Endothelial cell of umbilical vein (primary cell): ENCODE data around the gene DENND1A. TPM values are rescaled to one million over a fixed set of nuclear protein-coding genes. Genes with fewer than 3 reads are reported as not detected.
A peak's percentile ranks its signal among the peaks of the same experiment; 100 is the strongest.

Experiments used
- BruUV-seq: library from RNA; stranded (reverse); fragments of 400-500 nt; replicated peaks from 2 replicates; lab custom pipeline; 2021; lab: Mats Ljungman, UMichigan
- CTCF ChIA-PET: fragments of 300-600, 350-600 bp; sonication (Branson Sonifier 250); formaldehyde crosslinking; loops from one replicate; lab custom pipeline; 2021; ENCODE audit warnings: antibody characterized with exemption, inconsistent platforms; lab: Charles Lee
- POLR2A ChIA-PET: fragments of 300-600, 350-600 bp; sonication (Branson Sonifier 250); formaldehyde crosslinking; loops from one replicate; lab custom pipeline; 2021; ENCODE audit warnings: antibody characterized with exemption, inconsistent platforms; lab: Charles Lee
- DNase-seq: peaks from one replicate; pipeline ENCODE4 v3.0.0-alpha.2; 2011; ENCODE audit warnings: low read depth, low spot score
- FAIRE-seq: peaks from 2 replicates; lab custom pipeline; 2011; peaks lifted over from hg19 to GRCh38; lab: Jason Lieb, UNC
- H2AFZ ChIP-seq: 2 replicates; pipeline ENCODE4 v1.6.0; 2012; ENCODE audit warnings: low read depth, low read length, control low read depth, inconsistent platforms
- H3K27ac ChIP-seq: 2 replicates; pipeline ENCODE4 v1.5.1; 2011; ENCODE audit warnings: low read depth, mild to moderate bottlenecking, control low read depth, low read length, moderate library complexity; ENCODE audit not compliant: insufficient read depth
- H3K27me3 ChIP-seq, 2 experiments: 2 replicates each; pipeline versions ENCODE4 v1.6.0 to v1.6.1; 2011; ENCODE audit warnings: low read length in 2 of 2, mixed read lengths in 1 of 2; ENCODE audit not compliant: control insufficient read depth in 2 of 2, insufficient read depth in 2 of 2
- H3K36me3 ChIP-seq, 2 experiments: 2 replicates in 1 of 2; 3 replicates in 1 of 2; pipeline ENCODE4 v1.5.1; 2011; ENCODE audit warnings: low read length in 2 of 2, mild to moderate bottlenecking in 1 of 2, moderate library complexity in 1 of 2; ENCODE audit not compliant: control insufficient read depth in 2 of 2, insufficient read depth in 2 of 2; ENCODE audit errors: extremely low read depth in 1 of 2
- H3K4me1 ChIP-seq: 3 replicates; pipeline ENCODE4 v1.5.1; 2011; ENCODE audit warnings: mild to moderate bottlenecking, low read length; ENCODE audit not compliant: control insufficient read depth, insufficient read depth; ENCODE audit errors: extremely low read depth
- H3K4me2 ChIP-seq: 2 replicates; pipeline ENCODE4 v1.6.1; 2011; ENCODE audit warnings: low read length, control low read depth, mixed read lengths; ENCODE audit not compliant: insufficient read depth
- H3K4me3 ChIP-seq, 3 experiments: fragments of 200-600 bp in 1 of 3; sonication (generic), shearing (Covaris generic) in 1 of 3; replicated peaks in 1 of 3; 2 replicates each; pipeline ENCODE4 v1.5.1; 2011 to 2016; ENCODE audit warnings: control low read depth in 3 of 3, low read length in 3 of 3, mild to moderate bottlenecking in 2 of 3, inconsistent platforms in 1 of 3, low read depth in 1 of 3, moderate library complexity in 1 of 3; ENCODE audit not compliant: insufficient read depth in 1 of 3
- H3K79me2 ChIP-seq: 2 replicates; pipeline ENCODE4 v1.6.0; 2012; ENCODE audit warnings: low read length, inconsistent platforms; ENCODE audit not compliant: control insufficient read depth, insufficient read depth
- H3K9ac ChIP-seq: replicated peaks from 2 replicates; pipeline ENCODE3; 2011; ENCODE audit warnings: low read length, control low read depth; ENCODE audit not compliant: insufficient read depth; ENCODE audit errors: extremely low read depth
- H3K9me1 ChIP-seq: replicated peaks from 3 replicates; pipeline ENCODE4 v1.6.0; 2011; ENCODE audit warnings: mild to moderate bottlenecking, low read length; ENCODE audit not compliant: control insufficient read depth, insufficient read depth; ENCODE audit errors: extremely low read depth
- H3K9me3 ChIP-seq: replicated peaks from 2 replicates; pipeline ENCODE4 v1.5.1; 2012; ENCODE audit warnings: low read length, inconsistent platforms; ENCODE audit not compliant: control insufficient read depth, insufficient read depth
- H4K20me1 ChIP-seq: replicated peaks from 2 replicates; pipeline ENCODE3; 2011; ENCODE audit warnings: mild to moderate bottlenecking, low read length; ENCODE audit not compliant: control insufficient read depth, insufficient read depth; ENCODE audit errors: extremely low read depth
- CTCF ChIP-seq, 2 donors: IDR thresholded peaks; 1 replicate in 1 of 2; 2 replicates in 1 of 2; pipeline ENCODE4 v1.5.1; 2011; ENCODE audit warnings: low read length in 2 of 2, mild to moderate bottlenecking in 2 of 2, moderate library complexity in 2 of 2, control low read depth in 1 of 2, inconsistent platforms in 1 of 2, low read depth in 1 of 2; ENCODE audit not compliant: insufficient read depth in 1 of 2; ENCODE audit errors: extremely low read depth in 1 of 2
- JUN ChIP-seq: IDR thresholded peaks from 2 replicates; pipeline ENCODE4 v1.6.1; 2011; ENCODE audit warnings: borderline replicate concordance, low read depth; ENCODE audit not compliant: insufficient read length, insufficient read depth
- POLR2A ChIP-seq: IDR thresholded peaks from 2 replicates; pipeline ENCODE4 v1.6.1; 2012; ENCODE audit warnings: low read depth, mild to moderate bottlenecking, control low read depth, low read length
- dilution Hi-C: fragments of 300-500 bp; cut with MboI; formaldehyde crosslinking; loops from one replicate; pipeline ENCODE4 v1.15.0; 2019; ENCODE audit warnings: low sequenced_read_pairs; ENCODE audit not compliant: extremely low pct_ligation_motif_present
- intact Hi-C: fragments of 100-400 bp; cut with micrococcal nuclease; formaldehyde crosslinking; loops from one replicate; pipeline ENCODE4 v1.10.0; 2022
- polyA plus RNA-seq, 4 experiments: library from polyadenylated mRNA; depleted of rRNA in 3 of 4; stranded (reverse) in 3 of 4; unstranded in 1 of 4; fragments of >200 nt; gene quantifications; 2 replicates each; pipeline versions ENCODE4 v1.2.1 to v1.2.3, GENCODE V29; 2011 to 2012; ENCODE audit warnings: missing spikeins in 1 of 4
- total RNA-seq: library from RNA; stranded (reverse); gene quantifications from 2 replicates; pipeline ENCODE4 v1.2.3, GENCODE V29; 2021

DENND1A gene
- total and polyA plus RNA-seq, 2 donors (not counting 3 experiments of a cell fraction or from before 2014, with no cell fraction given) = 18.5 to 24.5 TPM

DNA sequence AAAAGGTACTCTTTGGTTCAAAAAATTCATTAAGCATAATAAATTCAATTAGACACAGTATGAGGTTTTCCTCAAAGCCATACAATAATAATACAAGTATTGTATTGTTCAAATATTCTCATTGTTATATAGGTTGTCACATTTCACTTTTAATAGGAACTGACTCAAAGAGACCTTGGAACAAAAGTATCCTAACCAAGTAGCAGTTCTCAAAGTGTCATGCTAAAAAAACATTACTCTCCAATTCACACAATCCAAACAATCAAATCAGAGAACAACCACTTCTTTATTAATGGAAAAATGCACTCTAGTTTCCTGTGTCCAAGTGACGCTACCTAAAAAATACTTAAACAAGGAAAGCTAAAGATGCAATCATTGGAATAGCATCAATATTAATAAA is 115.4 kb downstream of the DENND1A start:
- DNase-seq (peak; percentile 81), FAIRE-seq (peak; percentile 79)
- Histone ChIP-seq H3K4me2 (no peak overlapping the region), H4K20me1 (no peaks in the 10 kb centered on the region), H3K4me3 (no peak overlapping the region), H3K9ac (no peak overlapping the region), H3K9me1 (no peaks in the 10 kb centered on the region), H3K27ac (no peak overlapping the region), H3K27me3 (no peaks in the 10 kb centered on the region), H3K9me3 (no peaks in the 10 kb centered on the region), H3K4me1 (peaks cover 36% of the 10 kb centered on the region), H2AFZ (no peak overlapping the region), H3K36me3 (no peaks in the 10 kb centered on the region), H3K79me2 (no peaks in the 10 kb centered on the region)
- intact Hi-C loops = loop anchor here (2.0 to 10.0 kb wide), 2 partner anchors 116 to 270 kb away; partner anchors contain the start of gene DENND1A
- no TSS peak for BruUV-seq
- dilution Hi-C loops = no loop called here
- CTCF ChIA-PET = interaction anchor here (2.8 kb wide), 1 partner anchor 11 kb away, joined by 11 read pairs; no protein-coding TSS in a partner anchor
- no peak for TF ChIP-seq CTCF (IDR thresholded peaks at IDR 0.05; ENCODE audit: extremely low read depth in 1 of 2, insufficient read depth in 1 of 2, low read depth in 1 of 2, low read length in 2 of 2)
- peak; percentile 31 for TF ChIP-seq JUN
- POLR2A ChIA-PET = no interaction called here

- Histone ChIP-seq H3K27ac (no peak overlapping the region), H3K79me2 (no peaks in the 10 kb centered on the region), H2AFZ (no peak overlapping the region), H3K4me2 (no peak overlapping the region), H3K36me3 (no peaks in the 10 kb centered on the region), H3K4me3 (no peak overlapping the region), H3K9me3 (no peaks in the 10 kb centered on the region), H3K9me1 (no peaks in the 10 kb centered on the region), H3K9ac (no peak overlapping the region), H4K20me1 (no peaks in the 10 kb centered on the region), H3K27me3 (no peaks in the 10 kb centered on the region), H3K4me1 (peaks cover 36% of the 10 kb centered on the region)
- no TSS peak for BruUV-seq
- dilution Hi-C loops (no loop called here), intact Hi-C loops (loop anchor here (10.0 kb wide), 1 partner anchor 268 kb away; no protein-coding TSS in a partner anchor)
- ChIA-PET POLR2A (no interaction called here), CTCF (interaction anchor here (2.8 kb wide), 1 partner anchor 12 kb away, joined by 11 read pairs; no protein-coding TSS in a partner anchor)
- TF ChIP-seq POLR2A (no peak), CTCF (IDR thresholded peaks at IDR 0.05; ENCODE audit: extremely low read depth in 1 of 2, insufficient read depth in 1 of 2, low read depth in 1 of 2, low read length in 2 of 2) (no peak)
- no peak for DNase-seq
- FAIRE-seq = no peak
These were observed 116.9 kb downstream of the DENND1A start for GRCh38 chr9:123812984-123813383.
